A673 (cell line): Measurements from ENCODE around the gene SEZ6L2.

Experiments used
- EZH2 ChIP-seq: fragments of 200-600 bp; sonication (generic); IDR thresholded peaks from 2 replicates; pipeline ENCODE4 v1.6.1; 2017; ENCODE audit warnings: borderline replicate concordance, low read depth, mild to moderate bottlenecking, mixed read lengths, antibody characterized with exemption, low read length; ENCODE audit not compliant: poor library complexity, severe bottlenecking
- TF ChIP-seq, protein P1 (sequence below): fragments of 300-800, 200-600 bp; sonication (generic); conservative IDR thresholded peaks from 2 replicates; pipeline ENCODE4 v1.5.1; 2017; ENCODE audit warnings: low read depth, mild to moderate bottlenecking, antibody characterized with exemption, low read length, moderate library complexity, mixed read lengths

GRCh38 chr16:29834079-29834478, 65.3 kb downstream of the SEZ6L2 start:
- TF ChIP-seq EZH2: no peak
- TF ChIP-seq, protein P1, sequence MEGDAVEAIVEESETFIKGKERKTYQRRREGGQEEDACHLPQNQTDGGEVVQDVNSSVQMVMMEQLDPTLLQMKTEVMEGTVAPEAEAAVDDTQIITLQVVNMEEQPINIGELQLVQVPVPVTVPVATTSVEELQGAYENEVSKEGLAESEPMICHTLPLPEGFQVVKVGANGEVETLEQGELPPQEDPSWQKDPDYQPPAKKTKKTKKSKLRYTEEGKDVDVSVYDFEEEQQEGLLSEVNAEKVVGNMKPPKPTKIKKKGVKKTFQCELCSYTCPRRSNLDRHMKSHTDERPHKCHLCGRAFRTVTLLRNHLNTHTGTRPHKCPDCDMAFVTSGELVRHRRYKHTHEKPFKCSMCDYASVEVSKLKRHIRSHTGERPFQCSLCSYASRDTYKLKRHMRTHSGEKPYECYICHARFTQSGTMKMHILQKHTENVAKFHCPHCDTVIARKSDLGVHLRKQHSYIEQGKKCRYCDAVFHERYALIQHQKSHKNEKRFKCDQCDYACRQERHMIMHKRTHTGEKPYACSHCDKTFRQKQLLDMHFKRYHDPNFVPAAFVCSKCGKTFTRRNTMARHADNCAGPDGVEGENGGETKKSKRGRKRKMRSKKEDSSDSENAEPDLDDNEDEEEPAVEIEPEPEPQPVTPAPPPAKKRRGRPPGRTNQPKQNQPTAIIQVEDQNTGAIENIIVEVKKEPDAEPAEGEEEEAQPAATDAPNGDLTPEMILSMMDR: no peak
